ENCODE data around the gene IDUA.
"Not testable (repeated sequence)": the region's sequence is repeated elsewhere in the genome, so short reads cannot be mapped to it uniquely, and the experiment has no call there.

IDUA gene

DNA sequence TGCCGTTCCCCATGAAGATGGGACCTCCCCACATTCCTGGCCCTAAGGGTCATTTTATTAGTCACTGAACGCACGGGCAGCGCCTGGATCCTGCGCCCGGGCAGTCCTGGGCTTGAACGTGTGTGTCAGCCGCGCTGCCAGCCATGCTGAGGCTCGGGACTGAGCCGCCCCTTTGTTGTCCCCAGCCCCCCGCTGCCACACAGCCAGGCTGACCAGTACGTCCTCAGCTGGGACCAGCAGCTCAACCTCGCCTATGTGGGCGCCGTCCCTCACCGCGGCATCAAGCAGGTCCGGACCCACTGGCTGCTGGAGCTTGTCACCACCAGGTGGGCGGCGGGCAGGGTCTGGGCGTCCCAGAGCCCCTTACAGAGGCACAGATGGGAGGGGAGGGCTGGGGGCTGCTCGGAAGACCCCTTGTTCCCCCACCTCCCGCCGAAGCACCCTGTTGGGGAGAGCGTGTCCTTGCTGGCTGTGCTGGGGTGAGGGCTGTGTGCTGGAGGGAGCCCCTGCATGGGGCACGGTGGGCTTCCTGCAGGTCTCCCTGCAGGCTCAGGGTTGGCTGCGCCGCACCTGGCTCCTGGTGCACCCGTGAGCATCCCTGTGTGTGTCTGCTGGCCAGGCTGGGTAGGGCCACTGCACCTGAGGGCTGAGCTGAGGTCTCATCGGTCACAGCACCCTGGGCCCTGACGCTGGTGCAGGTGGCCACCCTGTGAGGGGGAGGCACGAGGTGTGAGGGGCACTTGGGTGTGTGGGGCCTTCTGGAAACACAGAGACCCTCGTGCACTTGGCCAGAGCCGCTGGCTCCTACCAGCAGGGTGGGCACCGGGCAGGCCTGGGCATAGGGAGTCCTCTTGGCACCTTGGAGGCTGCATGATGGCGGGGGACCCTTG lies 1.0 kb downstream of the IDUA start:
- no peak for DNase-seq (ENCODE audit: low read depth in 2 of 2)

DNA sequence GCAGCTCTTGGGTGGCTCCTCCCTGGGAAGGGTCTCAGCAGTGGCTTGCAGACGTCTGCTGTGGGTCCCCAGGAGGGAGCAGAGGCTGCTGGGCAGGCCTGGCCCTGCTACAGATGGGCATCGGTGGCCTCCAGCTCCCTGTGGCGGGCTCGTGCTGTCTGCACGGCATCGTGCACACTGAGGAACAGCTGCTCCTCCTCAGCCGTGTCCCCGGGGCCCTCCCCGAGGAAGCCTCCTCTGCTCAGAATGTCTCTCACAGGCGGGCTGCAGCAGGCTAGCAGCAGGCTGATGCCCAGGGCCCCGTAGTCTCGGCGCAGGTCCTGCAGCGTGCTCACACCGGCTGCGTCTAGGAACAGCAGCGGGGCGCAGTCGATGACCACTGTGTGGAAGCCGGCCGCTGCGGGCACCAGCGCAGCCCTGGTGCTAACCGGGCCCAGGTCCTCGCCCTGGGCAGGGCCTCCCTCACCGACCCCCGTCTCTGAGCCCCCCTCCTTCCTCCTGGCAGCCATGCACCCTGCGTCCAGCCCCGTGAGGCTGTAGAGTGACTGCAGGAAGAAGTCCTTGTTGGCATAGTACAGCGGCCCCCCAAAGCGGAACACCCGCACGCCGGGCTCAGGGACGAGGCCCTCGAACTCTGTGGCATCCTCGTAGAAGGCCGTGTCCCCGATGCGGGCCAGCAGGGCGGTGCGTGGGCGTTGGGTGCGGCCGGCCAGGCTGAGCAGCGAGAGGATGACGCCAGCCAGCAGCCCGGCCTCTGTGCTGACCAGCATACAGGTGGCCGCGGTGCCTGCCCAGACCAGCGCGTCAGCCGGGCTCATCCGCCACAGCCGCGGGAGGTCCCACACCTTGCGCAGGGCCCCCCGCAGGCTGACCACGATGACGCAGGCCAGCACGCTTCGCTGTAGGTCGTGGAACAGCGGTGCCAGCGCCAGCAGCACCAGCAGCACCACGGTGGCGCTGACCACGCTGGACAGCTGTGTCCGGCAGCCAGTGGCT lies 2.2 kb downstream of the IDUA start:
- DNase-seq (ENCODE audit: low read depth in 2 of 2): no peak

DNA sequence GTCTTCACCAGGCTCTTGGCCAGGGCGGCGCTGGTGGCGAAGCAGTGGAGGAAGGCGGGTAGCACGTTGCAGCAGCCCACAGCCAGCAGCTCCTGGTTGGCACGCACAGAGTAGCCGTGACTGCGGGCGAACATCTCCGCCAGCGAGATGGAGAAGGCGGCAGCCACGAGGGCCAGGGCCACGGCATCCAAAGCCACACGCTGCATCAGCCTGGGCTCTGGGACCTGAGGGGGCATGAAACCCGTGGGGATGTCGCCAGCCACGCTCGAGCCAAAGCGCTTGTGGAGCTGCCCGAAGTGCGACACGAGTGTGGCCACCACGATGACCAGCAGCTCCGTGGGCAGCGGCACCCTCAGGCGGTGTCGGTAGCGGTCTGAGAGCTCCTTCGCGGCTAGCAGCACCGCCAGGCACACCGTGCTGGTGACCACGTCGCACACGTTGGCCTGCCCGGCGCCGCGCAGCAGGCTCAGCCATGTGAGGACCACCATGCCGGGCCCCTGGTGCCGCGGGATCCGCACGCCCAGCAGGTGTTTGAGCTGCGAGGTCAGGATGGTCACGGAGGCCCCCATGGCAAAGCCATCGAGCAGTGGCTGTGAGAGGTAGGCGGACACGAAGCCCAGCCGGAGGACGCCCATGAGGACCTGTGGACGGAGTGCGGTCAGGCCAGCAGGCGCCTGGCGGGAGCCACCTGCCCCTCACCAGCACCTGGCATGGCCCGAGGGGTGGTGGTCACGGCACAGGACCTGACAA lies 3.1 kb downstream of the IDUA start:
- DNase-seq (ENCODE audit: low read depth in 2 of 2): no peak

DNA sequence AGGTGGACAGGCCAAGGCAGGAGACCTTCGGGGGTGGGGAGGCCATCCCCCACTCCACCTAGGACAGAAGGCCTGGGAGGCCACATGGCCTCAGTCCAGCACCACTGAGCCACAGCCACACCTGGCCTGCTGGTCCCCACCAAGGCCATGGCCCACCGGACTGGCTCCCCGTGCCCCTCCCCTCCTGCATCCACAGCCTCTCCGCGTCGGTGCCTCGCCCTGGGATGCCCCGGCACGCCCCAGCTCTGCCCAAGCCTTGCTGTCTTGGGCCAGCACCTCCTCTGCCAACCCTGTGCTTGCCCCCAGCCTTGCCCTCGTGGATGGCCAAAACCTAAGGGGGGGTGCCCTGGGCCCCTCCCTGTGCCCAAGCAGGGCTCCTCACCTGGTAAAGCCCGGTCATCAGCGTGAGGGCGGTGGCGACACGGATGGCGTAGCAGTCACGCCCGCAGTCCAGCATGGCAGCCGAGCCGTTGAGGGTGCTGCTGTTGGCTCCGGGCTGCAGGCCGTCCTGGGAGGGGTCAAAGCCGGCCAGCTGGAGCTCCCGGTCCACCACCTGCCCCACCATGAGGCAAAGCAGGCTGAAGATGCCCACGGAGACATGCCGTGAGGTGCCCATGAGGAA lies 4.0 kb downstream of the IDUA start:
- no peak for DNase-seq (ENCODE audit: low read depth in 2 of 2)

DNA sequence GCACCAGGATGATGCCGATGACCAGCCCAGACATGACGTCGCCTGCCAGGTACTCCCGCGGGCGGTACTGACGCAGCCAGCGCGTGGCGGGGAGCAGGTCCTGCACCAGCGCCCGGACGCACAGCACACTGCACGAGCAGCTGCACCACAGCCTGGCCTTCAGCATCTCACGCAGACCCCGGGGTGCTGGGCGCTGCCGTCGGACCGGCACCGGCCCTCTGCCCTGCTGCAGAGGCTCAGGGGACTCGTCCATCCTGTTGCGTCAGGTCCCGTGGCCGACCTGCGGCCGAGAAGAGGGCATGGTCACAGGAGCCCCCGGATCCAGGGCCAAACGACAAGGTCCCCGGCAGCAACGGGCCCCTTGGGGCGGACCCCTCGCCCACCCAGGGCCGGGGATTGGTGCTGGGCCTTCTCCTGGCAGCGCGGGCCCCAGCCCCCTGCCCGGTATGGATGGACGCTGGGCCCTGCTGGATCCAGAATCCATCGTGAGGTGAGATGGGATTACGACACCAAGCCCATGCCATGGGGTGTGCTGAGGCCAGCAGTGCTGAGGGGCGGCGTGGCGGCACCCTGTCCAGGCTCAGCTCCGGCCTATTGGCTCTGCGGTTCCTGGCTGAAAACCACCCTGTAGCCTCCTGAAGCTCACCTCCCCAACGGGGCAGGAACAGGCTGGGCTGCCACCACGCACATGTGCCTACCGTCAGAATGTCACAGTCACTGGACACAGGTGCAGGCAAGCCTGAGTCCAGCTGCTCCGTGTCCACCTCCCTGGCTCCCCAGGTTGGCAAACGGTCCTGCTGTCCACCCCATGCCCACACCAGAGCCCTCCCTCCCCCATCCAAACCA lies 4.8 kb downstream of the IDUA start:
- DNase-seq (ENCODE audit: low read depth in 2 of 2): no peak

DNA sequence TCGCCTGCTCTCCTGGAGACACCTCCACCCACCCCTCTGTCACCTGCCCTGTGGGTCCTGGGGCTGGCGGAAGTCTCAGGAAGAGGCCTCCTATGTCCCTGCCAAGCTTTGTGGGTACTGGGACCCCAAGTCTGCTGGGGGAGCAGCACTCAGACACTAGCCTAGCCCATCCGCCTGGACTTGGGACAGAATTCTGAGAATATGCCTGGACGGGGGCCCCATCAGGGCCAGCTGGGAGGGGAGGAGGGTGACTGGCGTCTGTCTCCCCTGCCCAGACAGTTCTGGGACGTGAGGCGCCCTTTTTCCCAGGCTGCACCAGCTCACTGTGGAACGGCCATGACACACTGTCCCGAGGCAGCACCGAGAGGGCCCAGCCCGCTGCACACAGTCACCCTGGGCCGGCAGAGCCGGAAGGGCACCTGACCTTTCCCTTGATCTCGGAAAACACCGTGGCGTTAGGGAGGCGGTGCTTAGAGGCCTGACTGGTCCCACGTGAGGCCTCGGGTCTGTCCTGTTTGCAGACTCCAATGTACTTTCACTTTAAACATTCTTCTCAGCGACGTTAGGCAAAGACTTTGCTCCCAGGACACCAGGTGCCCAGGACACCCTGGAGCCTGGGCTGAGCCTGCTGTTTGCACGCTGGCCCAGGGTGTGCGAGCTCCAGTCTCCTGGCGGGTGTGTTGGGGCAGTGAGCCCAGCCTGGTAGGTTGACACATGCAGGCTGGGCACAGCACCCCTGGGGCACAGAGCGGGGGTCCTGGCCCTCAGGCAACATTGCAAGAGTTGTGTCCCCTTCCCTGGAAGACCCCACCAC lies 5.7 kb downstream of the IDUA start:
- no peak for DNase-seq (ENCODE audit: low read depth in 2 of 2)

DNA sequence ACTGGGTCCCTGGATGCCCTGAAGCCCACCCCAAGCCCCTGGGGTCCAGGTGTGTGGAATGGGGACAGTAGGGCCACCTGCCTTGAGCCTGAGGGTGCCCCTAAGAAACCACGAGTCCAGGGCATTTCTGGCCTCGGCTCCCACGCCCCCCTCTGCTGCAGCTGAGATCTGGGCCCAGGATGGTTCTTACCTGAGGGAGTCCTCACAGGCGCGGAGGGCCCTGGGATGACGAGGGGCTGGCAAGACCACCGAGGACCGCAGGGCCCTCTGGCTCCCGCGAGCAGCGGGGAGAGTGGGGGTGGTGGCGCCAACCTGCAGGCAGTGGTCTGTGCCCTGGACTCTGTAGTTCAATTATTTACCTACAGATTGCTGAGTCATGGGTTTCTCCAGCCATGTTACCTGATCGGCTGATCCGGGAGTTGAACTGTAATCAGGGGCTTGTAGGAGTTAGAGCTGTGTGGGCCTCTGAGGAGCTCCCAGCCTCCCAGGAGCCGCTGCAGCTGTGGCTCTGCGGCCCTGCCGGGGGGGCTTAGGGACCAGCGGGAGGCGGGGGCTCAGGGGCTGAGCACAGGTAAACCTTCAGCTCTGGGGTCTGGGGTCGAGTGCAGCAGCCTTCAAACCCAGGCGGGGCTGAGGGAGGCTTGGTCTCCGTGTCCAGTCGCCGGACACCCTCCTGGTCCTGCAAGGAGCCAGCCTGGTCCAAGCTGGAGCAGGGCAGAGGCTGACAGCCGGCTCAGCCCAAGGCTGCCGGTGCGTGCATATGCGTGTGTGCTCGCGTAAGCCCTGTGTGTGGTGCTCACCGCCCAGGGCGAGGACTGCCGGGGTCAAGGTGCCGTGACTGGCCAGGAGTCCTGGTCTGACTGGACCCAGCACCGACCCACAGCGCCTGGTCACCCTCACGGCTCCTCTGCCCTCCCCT lies 6.5 kb downstream of the IDUA start, which contains the start of gene SLC26A1:
Gene SLC26A1 (minus strand): TSS at position 294 of the 919 bp plus-strand sequence. CDS start 1,701 bp downstream, outside the sequence.
- DNase-seq (ENCODE audit: low read depth in 2 of 2): no peak

DNA sequence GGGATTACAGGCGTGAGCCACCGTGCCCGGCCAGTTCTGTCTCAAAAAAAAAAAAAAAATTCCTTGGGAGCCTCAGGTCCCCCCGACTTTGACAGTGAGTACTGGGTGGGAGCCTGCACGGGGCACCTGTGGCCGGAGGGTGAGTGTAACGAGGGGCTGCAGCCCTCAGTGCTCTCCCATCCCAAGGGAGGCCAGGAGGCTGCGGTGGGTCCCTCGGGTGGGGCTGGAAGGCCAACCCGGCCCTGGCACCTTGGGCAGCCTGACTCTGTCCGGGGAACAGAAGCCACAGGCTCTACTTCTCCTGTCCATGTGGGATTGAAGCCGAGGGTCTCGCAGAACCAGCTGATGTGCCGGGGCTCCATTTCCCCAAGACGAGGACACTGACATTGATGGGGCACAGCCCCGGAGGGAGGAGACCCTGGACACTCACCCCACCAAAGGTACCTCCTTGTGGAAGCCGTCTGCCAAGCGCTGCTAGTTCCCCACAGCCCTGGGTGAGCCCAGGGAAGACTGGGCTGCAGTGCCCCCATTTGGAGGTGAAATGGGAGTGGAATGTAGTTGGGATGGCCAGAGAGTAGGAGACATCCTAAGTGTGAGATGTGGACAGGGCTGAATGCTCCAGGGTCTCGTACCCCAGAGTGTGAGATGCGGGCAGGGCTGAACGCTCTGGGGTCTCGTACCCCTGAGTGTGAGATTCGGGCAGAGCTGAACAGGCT lies 8.6 kb downstream of the IDUA start:
- DNase-seq (ENCODE audit: low read depth in 2 of 2): no peak

DNA sequence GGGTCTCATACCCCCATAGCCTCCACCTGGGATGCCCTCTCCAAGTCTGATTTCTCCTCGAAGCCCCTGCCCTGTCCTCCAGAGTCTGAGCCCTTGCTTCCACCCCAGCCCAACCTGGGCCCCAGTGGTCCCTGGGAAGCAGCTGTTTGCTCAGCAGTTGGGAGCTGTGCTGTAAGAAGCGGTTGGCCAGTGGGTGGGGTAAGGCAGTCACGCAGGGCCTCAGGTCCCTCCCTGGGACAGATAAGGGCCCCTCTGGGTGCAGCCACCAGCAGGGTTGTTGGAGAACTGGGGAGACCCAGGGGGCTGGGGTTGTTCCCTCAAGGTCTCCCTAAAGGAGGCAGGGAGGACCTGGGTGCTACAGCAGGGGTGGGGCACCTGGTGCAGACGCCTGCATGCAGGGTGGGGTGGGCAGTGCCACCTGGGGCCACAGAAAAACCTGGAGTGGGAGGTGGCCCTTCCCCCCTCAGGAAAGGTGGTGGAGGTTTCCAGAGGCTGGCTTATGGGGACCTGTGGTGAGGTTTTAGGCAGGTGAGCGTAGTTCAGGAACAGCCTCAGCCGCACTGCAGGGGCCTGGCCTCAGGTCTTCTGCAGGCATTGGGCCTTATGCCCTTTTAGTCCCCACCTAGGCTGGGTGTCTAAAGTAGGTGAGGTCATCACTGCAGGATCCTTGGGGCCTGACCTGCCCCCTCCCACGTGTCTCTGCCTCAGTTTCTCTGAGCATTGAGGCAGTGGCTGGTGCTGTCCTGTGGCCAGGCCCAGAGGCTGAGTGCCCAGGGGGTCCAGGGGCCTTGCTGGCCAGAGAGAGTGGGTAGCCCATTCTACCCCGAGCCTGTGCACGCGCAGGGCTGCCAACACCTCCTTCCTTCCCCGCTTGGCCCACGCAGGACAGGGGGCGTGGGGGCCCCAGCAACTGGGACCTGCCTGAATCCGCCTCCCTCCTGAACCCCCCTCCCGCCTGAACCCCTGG lies 9.5 kb downstream of the IDUA start:
- no peak for DNase-seq (ENCODE audit: low read depth in 2 of 2)

DNA sequence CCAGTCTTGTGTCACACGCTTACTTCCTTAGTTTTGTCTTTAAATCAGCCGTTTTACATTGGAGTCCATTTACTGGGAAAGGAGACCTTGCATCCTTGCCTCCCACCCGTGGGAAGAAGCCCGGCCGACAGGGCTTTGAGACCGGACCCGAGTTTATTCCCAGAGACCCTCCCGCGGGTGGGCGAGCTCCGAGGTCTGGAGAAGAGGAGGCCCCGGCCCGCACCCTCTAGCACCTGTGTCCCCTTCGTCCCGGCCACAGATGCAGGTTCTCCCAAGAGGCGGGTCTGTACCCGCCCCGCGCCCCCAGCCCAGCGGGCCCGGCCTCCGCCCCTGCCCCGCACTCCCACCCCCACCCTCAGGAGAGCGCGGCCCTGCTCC lies 10.1 kb downstream of the IDUA start:
- DNase-seq (ENCODE audit: low read depth in 2 of 2): no peak

DNA sequence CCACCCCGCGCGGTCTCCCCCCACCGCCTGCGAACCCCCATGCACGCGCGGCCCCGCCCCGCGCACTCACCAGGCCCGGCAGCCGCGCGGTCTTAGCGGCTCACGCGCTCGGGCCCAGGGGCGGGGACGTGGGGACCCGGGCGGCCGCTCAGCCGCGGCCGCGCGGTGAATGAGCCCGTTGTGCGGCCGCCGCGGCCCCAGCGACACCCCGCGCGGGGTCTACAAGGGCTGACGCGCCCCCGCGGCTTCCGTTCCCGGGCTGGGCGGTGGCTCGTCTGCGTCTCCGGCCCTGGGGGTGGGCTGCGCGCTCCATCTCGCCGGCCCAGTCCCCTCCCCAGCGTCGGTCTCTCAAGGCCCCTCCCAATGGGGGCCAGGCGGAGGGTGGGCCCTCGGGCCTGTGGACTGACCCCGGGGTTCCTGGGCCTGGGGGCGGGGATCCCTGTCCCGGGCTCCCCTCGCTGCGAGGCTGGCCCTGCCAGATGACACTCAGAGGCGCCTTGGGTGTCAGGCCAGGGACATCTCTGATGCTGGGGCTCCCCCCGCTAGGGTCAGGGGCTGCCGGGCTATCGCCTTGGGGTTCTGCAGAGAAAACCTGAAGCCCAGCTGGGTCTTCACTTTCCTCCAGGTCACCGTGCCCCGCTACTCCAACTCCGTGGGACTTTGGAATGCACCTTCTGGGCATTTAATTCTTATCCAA lies 10.7 kb downstream of the IDUA start:
- no peak for DNase-seq (ENCODE audit: low read depth in 2 of 2)

DNA sequence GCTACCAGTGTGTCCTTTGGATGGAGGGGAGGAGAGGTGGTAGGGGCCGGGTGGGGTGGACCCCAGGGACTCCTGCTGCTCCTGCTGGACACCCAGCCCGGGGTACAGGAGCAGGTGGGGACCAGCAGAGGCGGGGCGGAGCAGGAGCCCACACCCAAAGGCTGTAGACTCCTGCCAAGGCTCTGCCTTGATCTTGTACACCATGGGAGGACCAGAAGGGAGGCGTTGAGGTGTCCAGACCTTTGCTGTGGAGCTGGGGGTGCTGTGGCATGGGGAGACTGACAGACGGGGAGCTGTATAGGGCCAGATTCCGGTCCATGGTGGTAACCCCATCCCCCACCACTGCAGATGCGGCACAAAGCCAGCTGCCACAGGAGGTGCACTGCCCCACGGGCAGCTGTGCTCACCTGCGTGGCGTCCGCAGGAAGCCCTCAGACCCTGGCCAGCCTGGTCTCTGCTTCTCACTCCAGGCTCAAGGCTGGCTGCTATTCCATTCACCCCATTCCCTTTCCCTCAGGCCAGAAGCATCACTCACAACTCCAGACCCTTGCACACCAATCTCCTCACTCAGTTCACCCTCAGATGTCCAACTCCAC lies 11.3 kb downstream of the IDUA start:
- no peak for DNase-seq (ENCODE audit: low read depth in 2 of 2)

DNA sequence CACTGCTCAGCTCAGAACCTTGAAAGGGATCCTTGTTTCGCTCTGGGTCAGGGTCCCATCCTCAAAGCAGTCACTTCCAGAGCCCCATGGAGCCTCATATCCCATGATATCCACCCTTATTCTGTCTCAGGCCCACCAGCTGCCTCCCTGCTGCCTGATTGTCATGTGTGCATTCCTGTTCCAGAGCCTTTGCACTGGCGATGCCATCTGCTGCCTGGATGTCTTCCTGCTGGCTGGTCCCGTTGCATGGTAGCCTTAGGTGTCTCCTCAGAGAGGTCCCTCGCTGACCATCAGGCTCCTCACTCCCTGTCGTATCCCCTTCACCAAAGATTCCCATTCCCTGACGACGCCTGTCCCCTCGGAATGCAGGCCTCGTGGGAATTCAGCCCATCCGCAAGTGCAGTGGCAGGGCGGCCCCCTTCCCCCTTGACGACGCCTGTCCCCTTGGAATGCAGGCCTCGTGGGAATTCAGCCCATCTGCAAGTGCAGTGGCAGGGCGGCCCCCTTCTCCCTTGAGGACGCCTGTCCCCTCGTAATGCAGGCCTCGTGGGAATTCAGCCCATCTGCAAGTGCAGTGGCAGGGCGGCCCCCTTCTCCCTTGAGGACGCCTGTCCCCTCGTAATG lies 12.5 kb downstream of the IDUA start:
- not testable (repeated sequence) for DNase-seq (ENCODE audit: low read depth in 2 of 2)

DNA sequence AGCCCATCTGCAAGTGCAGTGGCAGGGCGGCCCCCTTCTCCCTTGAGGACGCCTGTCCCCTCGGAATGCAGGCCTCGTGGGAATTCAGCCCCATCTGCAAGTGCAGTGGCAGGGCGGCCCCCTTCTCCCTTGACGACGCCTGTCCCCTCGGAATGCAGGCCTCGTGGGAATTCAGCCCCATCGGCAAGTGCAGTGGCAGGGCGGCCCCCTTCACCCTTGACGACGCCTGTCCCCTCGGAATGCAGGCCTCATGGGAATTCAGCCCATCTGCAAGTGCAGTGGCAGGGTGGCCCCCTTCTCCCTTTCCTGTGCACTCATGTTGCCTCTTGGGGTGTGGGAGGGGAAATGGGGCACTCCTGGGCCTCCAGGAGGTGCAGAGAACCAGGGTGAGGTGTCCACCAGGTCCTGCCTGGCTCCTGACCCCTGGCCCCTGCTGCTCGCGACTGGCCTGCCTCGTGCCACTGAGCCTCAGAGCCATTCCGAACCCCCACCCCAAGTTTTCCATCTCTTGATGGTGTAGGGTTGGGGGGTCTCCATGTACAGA lies 13.1 kb downstream of the IDUA start:
- DNase-seq (ENCODE audit: low read depth in 2 of 2): no peak

All from fibroblast of skin of left biceps (primary cell).